ENCODE results near the gene ZFAND3.

ZFAND3 gene, protein sequence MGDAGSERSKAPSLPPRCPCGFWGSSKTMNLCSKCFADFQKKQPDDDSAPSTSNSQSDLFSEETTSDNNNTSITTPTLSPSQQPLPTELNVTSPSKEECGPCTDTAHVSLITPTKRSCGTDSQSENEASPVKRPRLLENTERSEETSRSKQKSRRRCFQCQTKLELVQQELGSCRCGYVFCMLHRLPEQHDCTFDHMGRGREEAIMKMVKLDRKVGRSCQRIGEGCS

GRCh38 chr6:37819177-37819801, at the start of gene ZFAND3:
TSS of gene ZFAND3 (plus strand) at chr6:37819727. CDS start at chr6:37819946, 219 bp downstream.
- DNase-seq, result peak; percentile 91 to 98

- DNase-seq, result no peak
These were observed 45.4 kb upstream of the ZFAND3 start for GRCh38 chr6:37774028-37774680.

DNA sequence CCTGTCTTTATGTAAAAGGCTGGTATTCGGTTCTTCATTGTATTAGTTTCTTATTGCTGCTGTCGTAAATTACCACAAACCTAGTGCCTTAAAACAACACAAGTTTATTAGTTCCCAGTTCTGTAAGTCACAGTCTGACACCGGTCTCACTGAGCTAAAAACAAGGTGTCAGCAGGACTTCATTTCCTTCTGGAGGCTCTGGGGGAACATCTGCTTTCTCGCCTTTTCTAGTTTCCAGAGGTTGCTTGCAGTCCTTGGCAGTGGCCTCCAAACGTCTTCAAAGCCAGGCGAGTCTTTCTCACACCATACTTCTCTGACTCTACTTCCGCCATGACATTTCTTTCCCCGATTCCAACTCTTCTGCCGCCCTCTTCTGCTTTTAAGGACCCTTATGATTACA, 43.0 kb upstream of the ZFAND3 start:
- DNase-seq, result peak in 1 of 2 experiments; percentile 21

GRCh38 chr6:37777272-37777834, 42.2 kb upstream of the ZFAND3 start:
- DNase-seq, result peak; percentile 53 to 72

DNA sequence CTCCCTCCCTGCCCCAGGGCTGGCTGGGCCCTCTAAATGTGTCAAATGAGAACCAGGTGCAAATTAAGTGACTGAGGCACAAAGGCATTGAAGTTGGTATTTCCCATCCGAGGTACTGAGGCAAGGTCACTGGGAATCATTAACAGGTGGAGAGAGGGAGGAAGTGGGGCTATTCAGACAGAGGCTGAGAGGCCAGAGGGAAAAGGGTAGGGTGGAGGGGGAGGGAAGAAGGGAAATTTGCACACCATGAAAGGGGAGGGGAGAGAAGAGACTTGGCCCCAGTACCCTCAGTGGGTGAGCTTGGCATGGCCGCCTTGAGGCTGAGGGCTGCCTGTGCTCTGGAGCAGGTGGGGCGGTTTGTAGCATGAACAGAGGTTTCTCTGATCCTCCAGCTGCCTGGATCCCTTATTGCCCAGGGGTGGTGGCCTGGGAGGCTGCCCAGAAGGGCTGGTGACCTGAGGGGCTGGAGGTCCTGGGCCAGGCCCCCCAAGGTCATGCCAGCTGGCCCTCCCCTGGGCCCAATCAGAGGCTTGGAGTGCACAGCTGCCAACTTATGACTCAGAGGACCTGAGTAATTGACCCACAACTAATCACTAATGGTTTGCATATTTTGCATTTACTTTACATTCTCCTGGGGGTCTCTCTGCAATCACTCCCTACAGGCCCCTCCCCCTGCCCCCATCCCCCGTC, 40.3 kb upstream of the ZFAND3 start:
- DNase-seq, result no peak

GRCh38 chr6:37779902-37780628, 39.5 kb upstream of the ZFAND3 start:
- DNase-seq, result no peak

GRCh38 chr6:37781788-37782187, 37.7 kb upstream of the ZFAND3 start:
- no peak for DNase-seq

DNA sequence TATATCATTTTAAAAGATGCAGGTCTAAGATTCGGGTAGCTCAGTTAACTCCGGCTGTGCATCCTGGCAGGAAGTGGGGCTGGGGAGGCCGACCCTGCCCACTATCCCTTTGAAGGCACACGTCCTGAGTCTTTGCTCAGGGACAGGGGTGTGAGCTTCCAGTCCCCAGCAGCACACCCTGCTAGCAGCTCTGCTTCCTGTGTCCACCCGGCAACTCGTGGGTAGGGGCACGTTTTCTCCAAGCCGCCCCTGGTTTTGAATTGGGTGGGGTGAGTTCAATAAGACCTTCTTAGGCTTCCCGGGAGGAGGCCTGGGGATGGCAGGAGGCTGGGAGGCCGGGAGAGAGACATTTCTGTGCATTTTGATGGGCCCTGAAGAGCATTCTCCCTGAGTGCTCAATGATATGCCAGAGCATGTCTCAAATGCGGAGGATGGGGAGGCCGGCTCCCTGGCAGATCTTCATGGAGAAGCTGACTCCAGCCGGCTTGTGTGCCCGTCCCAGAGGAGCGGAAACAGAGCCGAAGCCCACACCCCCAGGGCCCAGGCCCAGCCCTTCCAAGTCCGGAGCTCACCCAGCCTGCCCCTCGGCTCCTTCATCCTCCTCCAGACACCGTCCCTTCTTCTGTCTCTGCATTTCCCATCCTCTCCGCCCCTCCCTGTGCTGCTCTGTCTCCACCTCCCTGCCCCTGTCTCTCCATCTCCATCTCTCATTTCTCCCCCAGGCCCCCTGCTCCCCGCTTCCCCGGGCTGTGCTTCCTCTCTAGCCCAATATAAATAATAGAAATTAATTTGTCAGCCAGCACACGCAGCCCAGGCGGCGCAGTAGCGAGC, 36.3 kb upstream of the ZFAND3 start:
- DNase-seq, result peak; percentile 27 to 29

- peak; percentile 36 to 55 for DNase-seq
These were observed 35.5 kb upstream of the ZFAND3 start for GRCh38 chr6:37783856-37784584.

GRCh38 chr6:37784585-37784967, 35.0 kb upstream of the ZFAND3 start:
- no peak for DNase-seq

DNA sequence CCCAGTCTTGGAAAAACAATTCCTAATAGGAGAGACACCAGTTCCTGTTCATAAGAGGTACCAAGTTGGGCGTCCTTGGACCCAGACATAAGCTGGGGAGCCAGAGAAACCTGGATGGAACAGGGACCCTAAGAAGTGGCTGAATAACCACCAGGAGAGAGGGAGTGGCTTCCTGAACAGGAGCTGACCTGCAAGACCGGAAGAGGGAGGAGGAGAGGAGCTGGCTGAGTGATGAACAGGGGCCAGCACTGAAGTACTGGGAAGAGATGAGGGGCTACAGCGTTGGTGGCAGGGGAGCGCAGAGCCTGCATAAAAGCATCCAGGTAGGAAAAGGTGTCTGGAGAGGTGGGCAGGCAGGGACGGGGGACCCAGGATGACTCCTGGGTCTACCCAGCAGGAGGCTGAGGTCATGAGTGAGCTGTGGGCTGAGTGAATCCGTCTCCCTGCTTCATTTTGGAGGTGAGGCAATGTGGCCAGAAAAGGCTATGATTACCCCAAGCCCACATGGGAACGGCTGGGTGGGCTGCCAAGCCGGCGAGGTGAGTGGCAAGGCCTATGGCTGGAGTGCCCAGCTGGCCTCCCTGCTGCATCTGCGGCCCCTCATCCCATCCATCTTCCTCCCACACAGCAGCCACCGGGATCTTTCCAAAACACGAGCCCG, 34.4 kb upstream of the ZFAND3 start:
- DNase-seq, result no peak

- DNase-seq, result no peak
These were observed 33.8 kb upstream of the ZFAND3 start for GRCh38 chr6:37785663-37786270.

- DNase-seq, result no peak
These were observed 32.3 kb upstream of the ZFAND3 start for GRCh38 chr6:37787216-37787615.

DNA sequence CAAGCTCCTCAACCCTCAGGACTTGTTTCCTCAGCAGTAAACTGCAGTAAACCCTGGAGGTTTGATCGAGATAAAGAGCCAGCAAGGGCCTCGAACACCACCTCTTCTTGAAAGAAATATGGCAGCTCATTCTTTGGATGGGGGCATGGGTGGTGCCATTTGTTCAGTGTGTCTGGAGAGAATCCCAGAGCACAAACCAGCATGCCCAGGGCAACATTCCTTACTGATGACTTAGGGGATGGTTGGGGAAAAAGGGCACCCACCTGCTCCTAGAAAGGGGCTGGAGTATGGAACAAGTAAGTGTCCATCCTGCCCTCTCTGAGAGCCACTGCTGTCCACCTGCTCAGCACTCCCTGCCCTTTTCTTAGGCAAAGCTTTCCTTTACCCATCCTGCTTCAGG, 31.3 kb upstream of the ZFAND3 start:
- no peak for DNase-seq

DNA sequence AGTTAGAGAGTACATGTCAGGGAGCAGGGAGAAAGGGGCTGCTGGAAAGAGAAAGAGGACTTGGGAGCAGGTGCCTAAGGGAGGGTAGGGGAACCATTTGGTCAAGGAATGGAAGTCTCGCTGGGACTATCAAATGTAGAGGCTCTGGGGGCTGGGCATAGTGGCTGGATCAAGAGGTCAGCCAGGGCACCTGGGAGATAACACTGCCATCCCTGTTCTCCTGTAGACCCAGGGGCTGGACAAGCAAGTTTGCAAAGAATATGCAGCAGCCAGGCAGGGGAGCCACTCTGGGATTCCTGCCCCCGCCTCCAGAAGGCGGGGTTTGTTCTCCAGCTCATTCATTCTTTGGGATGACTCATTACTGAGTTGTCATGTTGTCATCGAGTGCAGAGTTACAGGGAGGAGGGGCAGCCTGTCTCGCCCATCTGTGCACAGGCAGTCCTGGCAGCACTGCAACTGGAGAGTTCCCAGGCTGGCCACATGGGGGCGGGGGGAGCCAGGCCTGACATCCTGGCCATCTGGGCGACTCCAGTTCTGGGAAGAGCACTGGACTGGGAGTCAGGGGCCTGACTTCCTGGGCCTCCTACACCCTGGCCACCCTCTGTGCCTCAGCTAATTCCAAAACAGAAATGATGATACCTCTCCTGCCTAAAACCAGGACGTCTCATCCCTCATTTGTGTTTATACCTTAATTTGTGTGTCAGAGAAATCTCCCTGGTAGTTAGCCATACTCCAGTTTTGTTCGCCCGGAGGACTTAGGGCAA, 28.2 kb upstream of the ZFAND3 start:
- DNase-seq, result peak; percentile 64 to 79

DNA sequence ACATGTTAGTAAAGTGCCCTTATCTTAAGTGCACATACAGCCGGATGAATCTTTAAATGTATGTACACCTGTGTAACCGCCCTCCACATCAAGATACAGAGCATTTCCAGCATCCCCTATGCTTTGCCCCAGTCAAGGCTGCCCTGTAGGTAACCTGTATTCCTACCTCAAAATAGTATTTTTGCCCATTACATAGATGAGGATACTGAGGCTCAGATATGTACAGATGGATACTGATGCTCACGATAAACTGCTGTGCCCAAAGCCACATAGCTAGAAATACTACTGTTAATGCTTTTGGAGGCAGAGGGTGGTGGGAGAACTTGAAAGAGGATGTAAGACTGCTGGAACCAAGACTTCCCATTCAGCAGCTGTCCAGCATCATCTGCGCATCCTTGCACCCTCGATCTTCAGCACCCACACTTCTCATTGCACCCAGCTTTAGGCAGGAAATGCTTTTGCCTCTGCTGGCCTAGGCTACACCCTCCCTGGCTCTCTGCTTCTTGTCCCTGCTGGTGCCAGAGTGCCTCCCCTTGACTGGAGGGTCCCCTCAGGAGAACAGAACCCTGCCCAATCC, 27.0 kb upstream of the ZFAND3 start:
- no peak for DNase-seq

DNA sequence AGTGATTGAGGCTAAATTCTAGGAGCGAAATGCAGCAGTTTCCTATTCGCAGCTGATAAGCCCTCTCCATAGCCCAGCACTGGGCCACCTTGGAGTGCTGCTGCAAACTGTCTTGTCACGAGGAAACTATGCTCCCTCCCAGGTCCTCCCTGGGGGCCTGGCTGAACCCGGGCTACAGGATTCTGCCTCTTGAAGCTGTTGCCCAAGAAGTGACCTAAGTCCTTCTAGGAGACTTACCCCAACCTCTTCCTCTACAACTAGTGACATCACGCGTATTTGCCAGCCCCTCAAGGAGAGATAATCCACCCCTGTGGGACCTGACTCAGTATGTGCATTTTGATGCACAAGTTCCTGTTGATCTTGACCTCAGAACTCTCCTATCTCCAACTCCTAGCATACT, 26.5 kb upstream of the ZFAND3 start:
- DNase-seq, result no peak

GRCh38 chr6:37794825-37795224, 24.7 kb upstream of the ZFAND3 start:
- DNase-seq, result no peak
